GF-D8 (cell line): Measurements from ENCODE around the gene IKZF3.
A peak's percentile ranks its signal among the peaks of the same experiment; 100 is the strongest.
"Not testable (repeated sequence)": the region's sequence is repeated elsewhere in the genome, so short reads cannot be mapped to it uniquely, and the experiment has no call there.

Source experiments
- DNase-seq: peaks from one replicate; lab custom pipeline; 2025; lab: John Stamatoyannopoulos, UW

Gene IKZF3

GRCh38 chr17:39863918-39864746, at the start of gene IKZF3:
TSS of gene IKZF3 (minus strand) at chr17:39864312. CDS start at chr17:39864126, 186 bp downstream.
- peak; percentile 21 for DNase-seq

DNA sequence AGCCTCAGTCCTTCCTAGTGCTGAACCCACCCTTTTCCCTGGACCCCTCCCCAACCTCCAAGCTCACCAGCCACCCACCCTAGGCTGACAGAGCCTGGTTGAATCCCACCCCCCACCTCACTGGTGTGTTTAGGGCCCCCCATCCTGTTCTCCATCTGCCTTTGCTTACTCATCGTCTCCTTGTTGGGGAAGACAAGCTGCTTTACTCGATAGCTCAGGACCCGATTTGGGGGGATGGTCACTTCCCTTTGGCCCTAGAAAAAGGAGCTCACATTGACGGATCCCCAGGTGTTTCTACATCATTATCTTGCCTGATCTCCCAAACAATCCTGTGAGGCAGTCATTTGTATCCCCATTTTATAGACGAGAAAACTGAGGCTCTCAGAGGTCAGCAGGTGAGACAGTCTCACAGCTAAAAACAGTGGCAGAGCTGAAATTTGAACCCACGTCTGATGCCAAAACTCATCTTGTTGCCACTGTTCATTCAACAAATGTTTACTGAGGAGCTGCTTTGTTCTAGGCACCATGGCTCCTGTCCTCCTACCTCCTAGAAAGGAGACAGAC, 44.8 kb upstream of the IKZF3 start:
- no peak for DNase-seq

- no peak for DNase-seq
Measured at GRCh38 chr17:39904990-39905288, 40.8 kb upstream of the IKZF3 start.

- DNase-seq = peak; percentile 91
Measured at GRCh38 chr17:39903158-39903884, 39.2 kb upstream of the IKZF3 start.

GRCh38 chr17:39902027-39902426, 37.9 kb upstream of the IKZF3 start:
- not testable (repeated sequence) for DNase-seq

GRCh38 chr17:39899215-39899614, 35.1 kb upstream of the IKZF3 start:
- no peak for DNase-seq

GRCh38 chr17:39898088-39898487, 34.0 kb upstream of the IKZF3 start:
- no peak for DNase-seq

DNA sequence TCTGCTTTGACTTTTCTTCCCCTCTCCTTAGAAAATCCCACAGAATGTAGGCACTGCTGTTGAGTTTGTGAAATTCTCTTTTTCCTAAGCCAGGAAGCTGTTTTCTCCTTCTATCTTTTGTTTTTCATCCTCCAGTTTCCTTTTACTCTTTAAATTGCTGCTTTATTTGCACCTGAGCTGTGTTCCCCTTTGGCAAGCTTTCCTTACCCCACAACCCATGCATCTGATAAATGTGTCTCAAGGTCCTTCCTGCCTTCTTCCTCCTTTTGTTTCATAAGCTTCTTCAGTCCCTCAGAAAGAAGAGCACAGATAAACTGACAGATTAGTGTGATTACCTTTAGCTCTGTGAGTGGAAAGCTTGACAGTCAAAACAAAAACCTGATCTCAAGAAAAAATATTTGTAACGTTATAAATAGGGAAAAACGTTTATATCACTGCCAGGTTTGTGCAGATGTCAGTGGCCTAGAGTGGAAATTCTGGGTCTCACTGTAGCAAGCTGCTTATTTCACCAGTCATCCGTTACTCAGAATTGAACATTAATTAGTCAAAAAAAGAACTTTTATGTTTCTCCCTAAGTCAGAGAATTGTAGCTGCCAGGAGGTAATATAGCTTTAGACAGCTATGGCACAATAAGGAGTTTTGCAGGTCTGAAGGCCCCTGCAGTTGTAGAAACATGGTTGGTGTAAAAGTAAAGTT, 30.7 kb upstream of the IKZF3 start:
- DNase-seq = peak; percentile 74

- no peak for DNase-seq
Measured at GRCh38 chr17:39889200-39889599, 25.1 kb upstream of the IKZF3 start.

DNA sequence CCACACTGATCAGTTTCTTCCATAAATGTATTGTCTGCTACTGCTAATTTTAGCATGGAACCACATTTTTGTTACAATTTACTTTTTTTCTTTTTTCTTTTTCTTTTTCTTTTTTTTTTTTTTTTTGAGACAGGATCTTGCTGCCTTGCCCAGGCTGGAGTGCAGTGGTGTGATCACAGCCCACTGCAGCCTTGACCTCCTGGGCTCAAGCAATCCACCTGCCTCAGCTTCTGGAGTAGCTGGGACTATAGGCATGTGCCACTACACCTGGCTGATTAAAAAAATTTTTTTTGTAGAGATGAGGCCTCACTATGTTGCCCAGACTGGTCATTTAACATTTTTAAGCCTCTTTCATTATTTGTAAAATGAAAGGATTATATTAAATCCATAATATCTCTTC, 23.0 kb upstream of the IKZF3 start:
- DNase-seq = no peak

GRCh38 chr17:39886102-39886501, 22.0 kb upstream of the IKZF3 start:
- DNase-seq = not testable (repeated sequence)

DNA sequence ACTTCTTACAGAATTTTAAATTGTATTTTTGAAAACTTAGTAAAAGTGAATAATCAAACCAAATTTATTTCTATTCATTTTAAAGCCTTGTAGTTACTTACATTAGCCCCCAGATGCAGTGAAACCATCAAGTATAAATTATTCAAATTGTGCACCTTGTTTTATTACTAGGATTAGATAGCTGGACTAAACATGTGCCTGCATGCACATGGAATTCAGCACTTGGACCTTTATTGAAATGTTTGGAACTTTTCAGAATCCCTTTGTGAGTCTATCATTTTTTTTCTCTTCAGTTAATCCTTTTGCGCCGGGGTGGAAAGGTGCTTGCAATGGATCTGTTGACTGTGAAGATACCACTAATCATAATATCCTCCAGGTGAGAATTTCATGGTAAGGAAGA, 8.6 kb upstream of the IKZF3 start:
- no peak for DNase-seq

GRCh38 chr17:39871801-39872200, 7.7 kb upstream of the IKZF3 start:
- no peak for DNase-seq

DNA sequence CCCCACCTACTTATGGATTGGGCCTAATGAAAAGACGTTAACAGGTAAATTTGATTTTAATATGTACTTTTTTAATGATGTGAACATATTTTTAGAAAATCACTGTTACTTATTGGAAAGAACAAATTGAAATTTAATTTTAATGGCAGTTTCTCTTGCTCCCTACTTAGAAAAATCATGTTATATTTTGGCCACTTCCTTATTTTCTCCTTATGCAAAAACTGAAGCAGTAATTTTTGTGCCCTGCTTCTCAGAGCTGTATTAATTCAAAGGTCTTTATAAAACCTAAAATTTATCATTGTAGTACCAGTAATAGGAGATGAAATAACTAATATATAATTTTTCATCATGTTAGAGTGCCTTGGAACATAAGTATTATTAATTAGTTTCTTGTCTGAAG, 6.7 kb upstream of the IKZF3 start:
- no peak for DNase-seq

DNA sequence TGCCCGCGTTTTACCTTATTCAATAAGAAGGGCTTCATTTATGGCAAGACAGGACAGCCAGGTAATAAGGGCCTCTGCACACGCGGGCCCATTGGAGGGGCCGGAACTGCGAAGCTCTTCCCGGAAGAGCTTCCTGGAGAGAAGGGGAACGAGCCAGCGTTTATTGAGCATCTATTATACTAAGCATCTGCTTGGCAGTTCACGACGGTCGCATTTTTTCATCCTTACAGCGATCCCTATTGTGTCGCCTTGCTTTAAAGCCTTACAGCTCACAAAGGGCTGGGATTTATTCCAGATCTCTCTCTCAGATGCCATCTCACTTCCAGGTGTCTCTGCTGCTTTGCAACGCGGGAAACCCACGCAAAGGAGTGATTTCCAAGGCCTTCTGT, 4.4 kb upstream of the IKZF3 start:
- DNase-seq = no peak

- DNase-seq = no peak
Measured at GRCh38 chr17:39867880-39868553, 3.9 kb upstream of the IKZF3 start, which contains the start of gene ZPBP2. TSS of gene ZPBP2 (plus strand) at chr17:39868202. CDS start at chr17:39868355, 153 bp downstream.

- DNase-seq = no peak
Measured at GRCh38 chr17:39867084-39867879, 3.2 kb upstream of the IKZF3 start.

DNA sequence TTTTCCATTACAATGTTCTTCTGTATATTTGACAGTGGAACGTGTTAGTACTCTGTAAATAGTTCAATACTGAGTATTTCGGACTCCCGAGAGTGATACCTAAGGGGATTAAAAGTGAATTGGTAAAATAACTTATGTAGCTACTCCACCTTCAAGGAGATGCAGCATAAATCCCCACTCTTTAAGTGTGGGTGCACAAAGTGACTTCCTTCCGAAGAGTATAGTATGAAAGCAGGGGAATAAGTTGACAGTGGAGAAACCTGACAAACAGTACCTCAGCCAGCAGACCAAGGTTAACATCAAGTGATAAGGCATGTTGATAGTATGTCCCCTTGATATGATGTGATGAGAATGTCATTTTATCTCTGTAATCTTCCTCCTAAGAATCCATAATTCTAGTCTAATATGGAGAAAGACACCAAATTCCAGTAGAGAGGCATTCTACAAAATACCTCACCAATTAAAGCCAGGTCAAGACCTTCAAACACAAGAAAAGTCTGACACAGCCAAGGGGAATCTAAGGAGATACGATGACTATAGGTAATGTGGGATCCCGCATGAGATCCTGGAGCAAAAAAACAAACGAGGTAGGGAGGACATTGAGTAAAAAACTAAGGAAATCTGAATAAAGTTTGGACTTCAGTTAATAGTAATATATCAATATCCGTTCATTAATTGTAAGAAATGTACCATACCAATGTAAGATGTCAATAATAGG, 2.1 kb upstream of the IKZF3 start:
- DNase-seq = no peak

GRCh38 chr17:39863244-39863917, 731 bp downstream of the IKZF3 start:
- DNase-seq = no peak

DNA sequence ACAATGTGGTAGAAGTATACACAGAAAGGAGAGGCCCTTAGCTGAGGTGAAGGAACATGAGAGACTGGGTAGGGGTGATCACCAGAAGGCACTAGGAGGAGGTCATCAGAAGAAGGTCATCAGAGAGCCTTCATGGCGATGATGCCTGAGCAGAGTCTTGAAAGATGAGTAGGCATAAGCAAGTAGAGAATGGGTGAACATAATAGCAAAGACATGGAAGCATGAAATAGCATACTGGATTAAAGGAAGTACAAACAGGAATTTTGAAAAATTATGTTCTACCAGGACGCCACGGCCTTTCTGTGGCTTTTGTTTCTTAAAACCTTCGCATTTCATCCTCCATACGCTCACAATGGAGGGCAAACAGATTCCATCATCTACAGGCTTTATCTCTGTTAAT, 2.9 kb downstream of the IKZF3 start:
- no peak for DNase-seq
